Measurements from ENCODE around the gene PRELID3B. TPM values are rescaled to one million over a fixed set of nuclear protein-coding genes. Genes with fewer than 3 reads are reported as not detected.

The PRELID3B gene
- total and polyA plus RNA-seq, 10 of the 15 experiments (the other 5 are each of a cell fraction or from before 2014, with no cell fraction given): 72.5 to 151 (median 124) TPM

GRCh38 chr20:58993332-58994248 lies 49.0 kb downstream of the PRELID3B start (continued):
- TF ChIP-seq PKNOX1 (IDR thresholded peaks at IDR 0.05) (no peak; the same call in 1 of the 2 replicates), SMAD5 (IDR thresholded peaks at IDR 0.05; ENCODE audit: low read depth) (0 out of 2 replicates have a peak, but pooled peaks have one; percentile 22), FOXM1 (IDR thresholded peaks at IDR 0.05; ENCODE audit: low read depth, low read length) (no peak; the same call in 1 of the 2 replicates), EP300 (IDR thresholded peaks at IDR 0.05; ENCODE audit: borderline replicate concordance in 1 of 2, control insufficient read depth in 1 of 2, low read depth in 2 of 2, low read length in 2 of 2) (peak; percentile 37 to 54; a peak in 2 of 4 replicates), EED (IDR thresholded peaks at IDR 0.05; ENCODE audit: low read depth) (no peak), HDAC2 (IDR thresholded peaks at IDR 0.05) (no peak), ZBED1 (IDR thresholded peaks at IDR 0.05; ENCODE audit: borderline replicate concordance) (0 out of 2 replicates have a peak, but pooled peaks have one; percentile 22)
- TF ChIP-seq, protein P1, sequence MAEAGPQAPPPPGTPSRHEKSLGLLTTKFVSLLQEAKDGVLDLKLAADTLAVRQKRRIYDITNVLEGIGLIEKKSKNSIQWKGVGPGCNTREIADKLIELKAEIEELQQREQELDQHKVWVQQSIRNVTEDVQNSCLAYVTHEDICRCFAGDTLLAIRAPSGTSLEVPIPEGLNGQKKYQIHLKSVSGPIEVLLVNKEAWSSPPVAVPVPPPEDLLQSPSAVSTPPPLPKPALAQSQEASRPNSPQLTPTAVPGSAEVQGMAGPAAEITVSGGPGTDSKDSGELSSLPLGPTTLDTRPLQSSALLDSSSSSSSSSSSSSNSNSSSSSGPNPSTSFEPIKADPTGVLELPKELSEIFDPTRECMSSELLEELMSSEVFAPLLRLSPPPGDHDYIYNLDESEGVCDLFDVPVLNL (IDR thresholded peaks at IDR 0.05; ENCODE audit: low read depth, low read length): no peak

- POLR2A ChIA-PET: interaction anchor here (0.7 to 1.9 kb wide), 3 partner anchors 9 to 47 kb away, joined by 4 to 11 read pairs (median 5); no protein-coding TSS in a partner anchor
- Histone ChIP-seq H3K79me2 (ENCODE audit: control insufficient read depth, insufficient read depth, low read length) (no peaks in the 10 kb centered on the region), H4K20me1 (ENCODE audit: control insufficient read depth, insufficient read depth) (peaks cover 3% of the 10 kb centered on the region), H3K9me3 (replicated peaks; ENCODE audit: control insufficient read depth, insufficient read depth, low read length) (no peaks in the 10 kb centered on the region), H3K27ac (ENCODE audit: control insufficient read depth, insufficient read depth) (0 out of 2 replicates have a peak overlapping the region, but pooled peaks have one; percentile 0), H3K36me3 (ENCODE audit: control insufficient read depth in 2 of 2, insufficient read depth in 2 of 2, low read length in 1 of 2) (peaks cover 56 to 68% of the 10 kb centered on the region in 2 experiments), H2AFZ (ENCODE audit: control insufficient read depth, low read depth, low read length) (no peak overlapping the region), H3K4me3 (no peak overlapping the region), H3K9ac (ENCODE audit: control insufficient read depth, insufficient read depth, low read length) (no peak overlapping the region), H3K27me3 (replicated peaks in 1 of 2; ENCODE audit: control insufficient read depth in 2 of 2, insufficient read depth in 2 of 2, low read length in 1 of 2) (no peaks in the 10 kb centered on the region), H3K4me2 (ENCODE audit: control insufficient read depth, insufficient read depth) (no peak overlapping the region), H3K4me1 (ENCODE audit: control insufficient read depth, insufficient read depth, low read length) (peaks cover 14% of the 10 kb centered on the region)
- DNase-seq (ENCODE audit: low read depth, low spot score): no peak
- no peak for FAIRE-seq
- RAD21 ChIA-PET (ENCODE audit: unreplicated experiment): interaction anchor here (0.9 to 1.4 kb wide), 3 partner anchors 10 to 106 kb away, joined by 3 to 5 read pairs (median 3); no protein-coding TSS in a partner anchor
- SMC1A ChIA-PET (ENCODE audit: uncharacterized antibody, unreplicated experiment): interaction anchor here (0.6 to 2.3 kb wide), 6 partner anchors 10 to 123 kb away, joined by 3 to 11 read pairs (median 3); no protein-coding TSS in a partner anchor
- intact Hi-C loops (cut with micrococcal nuclease; ENCODE audit: unreplicated experiment) (no loop called here), in situ Hi-C loops (cut with MboI) (no loop called here)
- 71% methylated on average over 3 of the region's 3 CpGs for WGBS (ENCODE audit: insufficient coverage, insufficient replicate concordance, low lambda C conversion rate, missing lambda C conversion rate)
- CTCF ChIA-PET: interaction anchor here (1.0 to 1.6 kb wide), 2 partner anchors 14 to 123 kb away, joined by 3 to 4 read pairs; no protein-coding TSS in a partner anchor
- no TSS peak for BruUV-seq (replicated peaks)
- ATAC-seq: no peak; the same call in 2 of the 3 replicates
- TF ChIP-seq DPF2 (IDR thresholded peaks at IDR 0.05): no peak
- TF ChIP-seq ZNF217 (IDR thresholded peaks at IDR 0.05): no peak
- no peak for TF ChIP-seq SMARCA5 (IDR thresholded peaks at IDR 0.05)
- TF ChIP-seq IKZF2 (IDR thresholded peaks at IDR 0.05): no peak
- no peak for TF ChIP-seq SP1 (IDR thresholded peaks at IDR 0.05; ENCODE audit: low read depth, low read length)
- TF ChIP-seq PML (IDR thresholded peaks at IDR 0.05; ENCODE audit: low read length): 0 out of 2 replicates have a peak, but pooled peaks have one; percentile 12
- TF ChIP-seq, protein P2, sequence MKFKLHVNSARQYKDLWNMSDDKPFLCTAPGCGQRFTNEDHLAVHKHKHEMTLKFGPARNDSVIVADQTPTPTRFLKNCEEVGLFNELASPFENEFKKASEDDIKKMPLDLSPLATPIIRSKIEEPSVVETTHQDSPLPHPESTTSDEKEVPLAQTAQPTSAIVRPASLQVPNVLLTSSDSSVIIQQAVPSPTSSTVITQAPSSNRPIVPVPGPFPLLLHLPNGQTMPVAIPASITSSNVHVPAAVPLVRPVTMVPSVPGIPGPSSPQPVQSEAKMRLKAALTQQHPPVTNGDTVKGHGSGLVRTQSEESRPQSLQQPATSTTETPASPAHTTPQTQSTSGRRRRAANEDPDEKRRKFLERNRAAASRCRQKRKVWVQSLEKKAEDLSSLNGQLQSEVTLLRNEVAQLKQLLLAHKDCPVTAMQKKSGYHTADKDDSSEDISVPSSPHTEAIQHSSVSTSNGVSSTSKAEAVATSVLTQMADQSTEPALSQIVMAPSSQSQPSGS (IDR thresholded peaks at IDR 0.05; ENCODE audit: low read length): no peak
- 0 out of 2 replicates have a peak, but pooled peaks have one; percentile 6 for TF ChIP-seq POLR2A (IDR thresholded peaks at IDR 0.05; ENCODE audit: low read depth, low read length)
- no peak for TF ChIP-seq PAX8 (IDR thresholded peaks at IDR 0.05)
- TF ChIP-seq EGR1 (IDR thresholded peaks at IDR 0.05; ENCODE audit: borderline replicate concordance in 1 of 2, low read depth in 2 of 2, low read length in 2 of 2): no peak
- TF ChIP-seq NBN (IDR thresholded peaks at IDR 0.05): no peak
- TF ChIP-seq SREBF1 (IDR thresholded peaks at IDR 0.05; ENCODE audit: low read length): no peak
- no peak for TF ChIP-seq NR2F1 (conservative IDR thresholded peaks at IDR 0.05)
- 0 out of 2 replicates have a peak, but pooled peaks have one; percentile 3 for TF ChIP-seq TARDBP (IDR thresholded peaks at IDR 0.05; ENCODE audit: borderline replicate concordance)
Observed at GRCh38 chr20:58992911-58993310, 49.7 kb downstream of the PRELID3B start.
